H1 (cell line): ENCODE measurements around the gene CCDC174. TPM values are rescaled to one million over a fixed set of nuclear protein-coding genes. Genes with fewer than 3 reads are reported as not detected.

Source experiments
- FOSL1 ChIP-seq: IDR thresholded peaks from 2 replicates; pipeline ENCODE4 v1.6.1; 2011; ENCODE audit warnings: mild to moderate bottlenecking, low read depth, low read length, moderate library complexity; ENCODE audit not compliant: insufficient read depth
- POLR2AphosphoS5 ChIP-seq: IDR thresholded peaks from 2 replicates; pipeline ENCODE4 v1.6.1; 2011; ENCODE audit warnings: low read depth, low read length
- RAD21 ChIP-seq, 2 experiments: IDR thresholded peaks in 1 of 2; conservative IDR thresholded peaks in 1 of 2; 2 replicates each; pipeline ENCODE4 v1.6.1; 2011; ENCODE audit warnings: low read depth in 2 of 2, low read length in 2 of 2, improper control_type of control experiment in 1 of 2, inconsistent platforms in 1 of 2, mild to moderate bottlenecking in 1 of 2, moderate library complexity in 1 of 2
- SIN3A ChIP-seq, 2 experiments: IDR thresholded peaks in 1 of 2; conservative IDR thresholded peaks in 1 of 2; 2 replicates each; pipeline ENCODE4 v1.6.1; 2011 to 2012; ENCODE audit warnings: low read length in 2 of 2, improper control_type of control experiment in 1 of 2, low read depth in 1 of 2, mild to moderate bottlenecking in 1 of 2
- SIRT6 ChIP-seq: IDR thresholded peaks from one replicate; pipeline ENCODE4 v1.7.1; 2012; ENCODE audit warnings: low read length, inconsistent platforms
- TBP ChIP-seq: IDR thresholded peaks from 2 replicates; pipeline ENCODE4 v1.6.1; 2011; ENCODE audit warnings: low read depth, low read length, improper control_type of control experiment
- polyA plus RNA-seq, 7 experiments: library from polyadenylated mRNA; depleted of rRNA in 3 of 7; stranded (reverse) in 5 of 7; unstranded in 2 of 7; fragments of >200 nt in 5 of 7; fragments of 200-250 nt in 2 of 7; gene quantifications; 1 replicate in 5 of 7; 2 replicates in 1 of 7; 4 replicates in 1 of 7; pipeline versions ENCODE4 v1.2.1 to v1.2.3, GENCODE V29; 2011 to 2013; ENCODE audit warnings: missing spikeins in 2 of 7, mixed read lengths in 2 of 7
- total RNA-seq: library from RNA; stranded (reverse); fragmentation: NEBNext Ultra II Directional; extraction: Animal tissue kit (Norgen Biotek cat#: 25700); gene quantifications from 2 replicates; pipeline ENCODE4 v1.2.1, GENCODE V29; 2021
- TF ChIP-seq, protein P1 (sequence below): IDR thresholded peaks from 2 replicates; pipeline ENCODE4 v1.6.1; 2011; ENCODE audit warnings: low read depth, mild to moderate bottlenecking, low read length; ENCODE audit not compliant: insufficient read depth

CCDC174 gene
- total and polyA plus RNA-seq, 2 of the 8 experiments (the other 6 are each of a cell fraction or from before 2014, with no cell fraction given): 3.5 to 11.9 TPM

DNA sequence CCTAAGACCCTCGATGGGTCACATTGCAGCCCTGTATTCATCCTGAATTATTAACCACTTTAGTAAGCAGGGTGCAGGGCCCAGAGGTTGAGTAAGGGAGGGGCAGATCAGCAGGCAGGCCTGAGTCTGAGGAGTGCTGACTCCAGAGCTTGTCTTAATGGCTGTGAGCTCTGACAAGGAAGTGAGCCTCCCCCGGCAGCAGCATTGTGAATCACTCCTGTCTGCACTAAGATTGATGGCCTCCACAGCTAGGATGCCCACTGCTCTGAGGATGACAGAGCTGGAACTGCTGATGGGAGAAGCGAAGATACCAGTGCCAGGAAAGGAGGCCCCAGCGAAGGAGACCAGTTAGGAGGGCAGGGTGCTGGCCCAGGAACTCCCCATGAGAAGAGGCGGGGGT is 46.5 kb upstream of the CCDC174 start (continued):
- TF ChIP-seq, protein P1, sequence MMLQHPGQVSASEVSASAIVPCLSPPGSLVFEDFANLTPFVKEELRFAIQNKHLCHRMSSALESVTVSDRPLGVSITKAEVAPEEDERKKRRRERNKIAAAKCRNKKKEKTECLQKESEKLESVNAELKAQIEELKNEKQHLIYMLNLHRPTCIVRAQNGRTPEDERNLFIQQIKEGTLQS: no peak
- no peak for TF ChIP-seq SIRT6
- no peak for TF ChIP-seq POLR2AphosphoS5
- no peak for TF ChIP-seq TBP
- no peak for TF ChIP-seq FOSL1
- TF ChIP-seq RAD21 (IDR thresholded peaks at IDR 0.05 in 1 of 2, conservative IDR thresholded peaks at IDR 0.05 in 1 of 2; ENCODE audit: low read depth in 2 of 2, low read length in 2 of 2): no peak
- TF ChIP-seq SIN3A (conservative IDR thresholded peaks at IDR 0.05 in 1 of 2, IDR thresholded peaks at IDR 0.05 in 1 of 2; ENCODE audit: low read depth in 1 of 2, low read length in 2 of 2): no peak
